MG63 (cell line): ENCODE measurements around the gene AMN. TPM values are rescaled to one million over a fixed set of nuclear protein-coding genes. Genes with fewer than 3 reads are reported as not detected.
A peak's percentile ranks its signal among the peaks of the same experiment; 100 is the strongest.
"Not testable (repeated sequence)": the region's sequence is repeated elsewhere in the genome, so short reads cannot be mapped to it uniquely, and the experiment has no call there.

Experiments used
- DNase-seq: peaks from one replicate; pipeline ENCODE4 v3.0.0-alpha.2; 2020
- H3K27me3 ChIP-seq: fragments of 250-450 bp; sonication (Bioruptor Pico); 2 replicates; pipeline ENCODE4 v1.5.1; 2020; ENCODE audit warnings: mild to moderate bottlenecking, moderate library complexity
- H3K36me3 ChIP-seq: fragments of 250-450 bp; sonication (Bioruptor Pico); 2 replicates; pipeline ENCODE4 v1.5.1; 2020; ENCODE audit warnings: mild to moderate bottlenecking, moderate library complexity
- H3K4me3 ChIP-seq: fragments of 250-450 bp; sonication (Bioruptor Pico); 2 replicates; pipeline ENCODE4 v1.5.1; 2020; ENCODE audit warnings: mild to moderate bottlenecking, moderate library complexity
- H3K9me3 ChIP-seq: fragments of 250-450 bp; sonication (Bioruptor Pico); 2 replicates; pipeline ENCODE4 v1.5.1; 2020; ENCODE audit warnings: mild to moderate bottlenecking, moderate library complexity
- total RNA-seq: library from RNA; depleted of rRNA; stranded (reverse); fragments of >200 nt; shearing (Covaris generic); gene quantifications from 2 replicates; pipeline ENCODE4 v1.2.3, GENCODE V29; 2014; ENCODE audit warnings: low replicate concordance

Gene AMN
- total RNA-seq, 1 experiment from 2014 or later, result 0.43 TPM

DNA sequence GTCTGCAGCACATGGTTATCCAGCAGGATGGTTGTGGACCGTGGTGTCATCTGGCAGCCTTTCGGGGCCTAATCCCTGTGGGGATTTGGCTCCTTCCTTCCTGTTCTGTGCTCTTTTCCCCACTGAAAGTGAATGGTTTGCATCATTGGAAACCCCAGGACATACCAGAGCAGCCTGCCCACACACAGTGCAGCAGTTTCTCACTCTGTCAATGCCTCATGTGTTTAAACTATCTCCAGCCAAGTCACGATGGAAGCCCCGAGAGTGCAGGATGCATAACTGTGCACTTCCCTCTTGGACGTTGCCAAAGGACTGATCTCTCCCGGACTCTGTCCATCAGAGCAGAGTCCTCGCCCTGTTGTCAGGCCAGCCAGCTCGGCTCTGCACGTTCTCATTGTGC is 29.0 kb upstream of the AMN start:
- Histone ChIP-seq H3K9me3 (no peaks in the 10 kb centered on the region), H3K36me3 (no peaks in the 10 kb centered on the region), H3K27me3 (no peaks in the 10 kb centered on the region), H3K4me3 (no peak overlapping the region)
- peak; percentile 51 for DNase-seq

- DNase-seq, H3K4me3 ChIP-seq: not testable (repeated sequence)
Observed at GRCh38 chr14:102896735-102897134, 25.7 kb upstream of the AMN start.

GRCh38 chr14:102897299-102898027 is 25.0 kb upstream of the AMN start:
- no peak overlapping the region for H3K4me3 ChIP-seq
- no peaks in the 10 kb centered on the region for H3K9me3 ChIP-seq
- DNase-seq, result no peak
- H3K36me3 ChIP-seq, result no peaks in the 10 kb centered on the region
- no peaks in the 10 kb centered on the region for H3K27me3 ChIP-seq

More at GRCh38 chr14:102896735-102897134, 25.7 kb upstream of the AMN start:
- H3K9me3 ChIP-seq, H3K36me3 ChIP-seq, H3K27me3 ChIP-seq: not testable (repeated sequence)

DNA sequence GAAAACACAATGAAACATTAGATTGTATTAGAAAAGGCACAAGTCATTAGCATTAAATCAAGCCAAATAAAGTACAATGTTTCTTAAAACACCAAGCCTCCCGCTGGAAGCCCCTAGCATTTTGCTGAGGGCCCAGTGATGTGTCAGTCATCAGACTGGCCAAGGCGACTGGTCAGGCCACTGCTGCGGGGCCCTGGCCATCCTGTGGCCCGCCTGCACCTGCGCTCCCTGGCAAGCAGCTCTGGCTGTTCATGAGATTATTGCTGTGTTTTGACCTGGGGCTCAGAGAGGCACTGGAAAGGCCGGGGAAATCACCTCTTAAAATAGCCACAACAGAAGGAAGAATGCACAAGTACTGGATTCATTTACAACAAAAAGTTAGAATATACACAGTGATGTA is 24.2 kb upstream of the AMN start:
- no peaks in the 10 kb centered on the region for H3K27me3 ChIP-seq
- H3K4me3 ChIP-seq, result no peak overlapping the region
- no peaks in the 10 kb centered on the region for H3K36me3 ChIP-seq
- no peaks in the 10 kb centered on the region for H3K9me3 ChIP-seq
- DNase-seq, result no peak

GRCh38 chr14:102898776-102899515 is 23.5 kb upstream of the AMN start:
- no peak for DNase-seq
- no peak overlapping the region for H3K4me3 ChIP-seq
- no peaks in the 10 kb centered on the region for H3K27me3 ChIP-seq
- no peaks in the 10 kb centered on the region for H3K36me3 ChIP-seq
- H3K9me3 ChIP-seq, result no peaks in the 10 kb centered on the region

- no peak for DNase-seq
Observed at GRCh38 chr14:102899516-102899900, 23.0 kb upstream of the AMN start.

DNA sequence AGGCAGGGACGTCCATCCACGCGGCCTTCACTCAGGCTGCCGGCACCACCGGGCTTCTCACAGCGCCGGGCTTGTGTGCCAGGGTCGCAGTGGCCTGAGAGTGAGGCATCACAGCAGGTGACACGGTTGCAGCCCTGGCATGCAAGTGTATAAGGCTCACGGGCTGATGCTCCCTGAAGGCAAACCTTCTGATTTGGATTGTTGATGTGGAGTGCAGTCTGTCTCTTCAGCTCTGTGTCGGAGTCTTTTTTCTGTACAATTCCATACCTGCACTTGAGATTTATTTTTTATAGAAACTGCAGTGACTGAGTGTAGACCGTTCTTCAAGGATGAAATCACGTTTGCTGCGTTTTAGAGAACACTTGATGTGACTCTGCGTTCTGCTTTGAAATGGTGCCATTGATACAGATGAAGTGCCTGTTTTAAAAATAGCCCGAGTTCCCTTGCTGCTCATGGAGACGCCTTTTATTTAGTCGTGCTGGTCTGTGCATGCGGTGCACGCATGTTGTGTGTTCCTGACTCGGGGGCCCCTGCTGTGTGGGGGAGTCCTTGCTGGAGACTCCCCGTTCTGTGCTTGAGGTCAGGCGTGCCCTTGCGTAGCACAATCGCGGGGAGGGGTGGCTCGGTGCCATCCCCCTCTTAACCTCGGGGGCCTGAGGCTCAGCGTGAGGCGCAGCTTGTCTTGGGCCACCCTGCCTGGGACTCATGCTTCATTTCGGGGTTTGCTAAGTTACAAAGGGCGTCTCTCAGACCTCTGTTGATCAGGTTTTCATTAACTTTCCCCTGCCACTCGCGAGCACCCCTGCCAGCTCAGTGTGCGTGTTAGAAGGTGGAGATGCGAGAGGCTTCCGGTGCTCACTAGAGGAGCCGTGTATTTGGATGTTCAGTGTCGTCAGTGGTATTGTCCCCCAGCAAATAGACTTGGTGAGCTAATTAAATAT is 21.6 kb upstream of the AMN start:
- no peak for DNase-seq
- H3K9me3 ChIP-seq, result no peaks in the 10 kb centered on the region
- H3K4me3 ChIP-seq, result no peak overlapping the region

More at GRCh38 chr14:102899516-102899900, 23.0 kb upstream of the AMN start:
- no peaks in the 10 kb centered on the region for H3K36me3 ChIP-seq
- H3K27me3 ChIP-seq, result no peaks in the 10 kb centered on the region
- no peaks in the 10 kb centered on the region for H3K9me3 ChIP-seq
- no peak overlapping the region for H3K4me3 ChIP-seq

DNA sequence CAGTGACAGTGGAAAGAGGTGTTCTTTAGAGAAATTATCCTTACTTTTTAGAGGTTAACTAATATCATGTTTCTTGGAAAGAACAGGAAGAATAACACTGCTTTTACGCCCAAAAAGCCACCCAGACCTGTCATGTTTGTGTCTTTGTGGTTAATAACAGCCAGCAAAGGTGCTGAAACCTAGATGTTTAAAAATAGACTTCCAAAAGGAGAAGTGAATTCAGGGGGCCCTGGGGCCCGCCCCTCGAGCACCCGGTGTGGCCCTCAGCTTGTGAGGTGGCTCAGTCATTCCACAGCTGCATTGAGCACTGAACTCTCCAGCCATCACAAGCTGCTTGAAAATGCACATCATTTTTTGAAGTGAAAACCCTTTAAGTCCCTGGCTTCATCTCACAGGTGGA is 20.8 kb upstream of the AMN start:
- H3K27me3 ChIP-seq, result no peaks in the 10 kb centered on the region
- H3K9me3 ChIP-seq, result no peaks in the 10 kb centered on the region
- H3K36me3 ChIP-seq, result no peaks in the 10 kb centered on the region; the same call in 1 of the 2 replicates
- DNase-seq, result no peak
- no peak overlapping the region for H3K4me3 ChIP-seq

More for the DNA sequence above, 21.6 kb upstream of the AMN start:
- Histone ChIP-seq H3K36me3 (no peaks in the 10 kb centered on the region; the same call in 1 of the 2 replicates), H3K27me3 (no peaks in the 10 kb centered on the region)

DNA sequence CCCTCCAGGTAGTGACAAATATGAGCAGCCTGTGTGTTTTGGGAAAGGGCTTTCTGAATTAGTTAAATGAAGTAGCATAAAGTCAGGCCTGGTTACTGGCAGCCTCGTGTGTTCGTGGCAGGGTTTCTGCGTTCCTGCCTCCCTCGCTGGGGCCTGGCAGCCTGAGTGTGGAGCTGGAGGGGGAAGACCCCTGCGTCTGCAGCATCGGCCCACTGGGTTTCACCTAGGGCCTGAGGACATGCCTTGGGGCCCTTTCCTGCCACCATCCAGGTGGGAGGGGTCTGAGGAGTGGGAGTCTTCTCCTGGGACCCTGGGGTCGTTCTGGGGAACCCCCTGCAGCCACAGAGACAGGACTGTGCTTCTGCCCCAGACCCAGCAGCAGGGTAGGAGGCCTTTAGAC is 20.4 kb upstream of the AMN start:
- no peak for DNase-seq
- no peak overlapping the region for H3K4me3 ChIP-seq
- no peaks in the 10 kb centered on the region; the same call in 1 of the 2 replicates for H3K36me3 ChIP-seq

GRCh38 chr14:102902523-102903247 is 19.8 kb upstream of the AMN start:
- Histone ChIP-seq H3K27me3 (no peaks in the 10 kb centered on the region), H3K36me3 (no peaks in the 10 kb centered on the region; the same call in 1 of the 2 replicates), H3K4me3 (no peak overlapping the region), H3K9me3 (no peaks in the 10 kb centered on the region)
- DNase-seq, result no peak

More for the DNA sequence above, 20.4 kb upstream of the AMN start:
- no peaks in the 10 kb centered on the region for H3K9me3 ChIP-seq
- H3K27me3 ChIP-seq, result no peaks in the 10 kb centered on the region

- Histone ChIP-seq H3K4me3 (no peak overlapping the region), H3K36me3 (no peaks in the 10 kb centered on the region; the same call in 1 of the 2 replicates), H3K9me3 (no peaks in the 10 kb centered on the region), H3K27me3 (no peaks in the 10 kb centered on the region)
- DNase-seq, result no peak
Observed at GRCh38 chr14:102903248-102903888, 19.1 kb upstream of the AMN start.

- Histone ChIP-seq H3K9me3 (no peaks in the 10 kb centered on the region), H3K27me3 (no peaks in the 10 kb centered on the region)
Observed at GRCh38 chr14:102903889-102904512, 18.5 kb upstream of the AMN start.

DNA sequence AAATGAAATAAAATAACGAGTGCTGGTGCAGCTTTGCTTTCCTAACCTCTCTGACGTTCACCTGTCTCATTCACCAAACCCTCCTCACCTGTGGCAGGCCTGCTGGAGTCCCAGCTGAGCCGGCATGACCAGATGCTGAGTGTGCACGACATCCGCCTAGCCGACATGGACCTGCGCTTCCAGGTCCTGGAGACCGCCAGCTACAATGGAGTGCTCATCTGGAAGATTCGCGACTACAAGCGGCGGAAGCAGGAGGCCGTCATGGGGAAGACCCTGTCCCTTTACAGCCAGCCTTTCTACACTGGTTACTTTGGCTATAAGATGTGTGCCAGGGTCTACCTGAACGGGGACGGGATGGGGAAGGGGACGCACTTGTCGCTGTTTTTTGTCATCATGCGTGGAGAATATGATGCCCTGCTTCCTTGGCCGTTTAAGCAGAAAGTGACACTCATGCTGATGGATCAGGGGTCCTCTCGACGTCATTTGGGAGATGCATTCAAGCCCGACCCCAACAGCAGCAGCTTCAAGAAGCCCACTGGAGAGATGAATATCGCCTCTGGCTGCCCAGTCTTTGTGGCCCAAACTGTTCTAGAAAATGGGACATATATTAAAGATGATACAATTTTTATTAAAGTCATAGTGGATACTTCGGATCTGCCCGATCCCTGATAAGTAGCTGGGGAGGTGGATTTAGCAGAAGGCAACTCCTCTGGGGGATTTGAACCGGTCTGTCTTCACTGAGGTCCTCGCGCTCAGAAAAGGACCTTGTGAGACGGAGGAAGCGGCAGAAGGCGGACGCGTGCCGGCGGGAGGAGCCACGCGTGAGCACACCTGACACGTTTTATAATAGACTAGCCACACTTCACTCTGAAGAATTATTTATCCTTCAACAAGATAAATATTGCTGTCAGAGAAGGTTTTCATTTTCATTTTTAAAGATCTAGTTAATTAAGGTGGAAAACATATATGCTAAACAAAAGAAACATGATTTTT is 17.1 kb upstream of the AMN start:
- Histone ChIP-seq H3K27me3 (no peaks in the 10 kb centered on the region), H3K4me3 (no peak overlapping the region), H3K36me3 (no peaks in the 10 kb centered on the region; the same call in 1 of the 2 replicates), H3K9me3 (no peaks in the 10 kb centered on the region)
- no peak for DNase-seq

More at GRCh38 chr14:102903889-102904512, 18.5 kb upstream of the AMN start:
- Histone ChIP-seq H3K36me3 (no peaks in the 10 kb centered on the region; the same call in 1 of the 2 replicates), H3K4me3 (no peak overlapping the region)
- DNase-seq, result no peak

DNA sequence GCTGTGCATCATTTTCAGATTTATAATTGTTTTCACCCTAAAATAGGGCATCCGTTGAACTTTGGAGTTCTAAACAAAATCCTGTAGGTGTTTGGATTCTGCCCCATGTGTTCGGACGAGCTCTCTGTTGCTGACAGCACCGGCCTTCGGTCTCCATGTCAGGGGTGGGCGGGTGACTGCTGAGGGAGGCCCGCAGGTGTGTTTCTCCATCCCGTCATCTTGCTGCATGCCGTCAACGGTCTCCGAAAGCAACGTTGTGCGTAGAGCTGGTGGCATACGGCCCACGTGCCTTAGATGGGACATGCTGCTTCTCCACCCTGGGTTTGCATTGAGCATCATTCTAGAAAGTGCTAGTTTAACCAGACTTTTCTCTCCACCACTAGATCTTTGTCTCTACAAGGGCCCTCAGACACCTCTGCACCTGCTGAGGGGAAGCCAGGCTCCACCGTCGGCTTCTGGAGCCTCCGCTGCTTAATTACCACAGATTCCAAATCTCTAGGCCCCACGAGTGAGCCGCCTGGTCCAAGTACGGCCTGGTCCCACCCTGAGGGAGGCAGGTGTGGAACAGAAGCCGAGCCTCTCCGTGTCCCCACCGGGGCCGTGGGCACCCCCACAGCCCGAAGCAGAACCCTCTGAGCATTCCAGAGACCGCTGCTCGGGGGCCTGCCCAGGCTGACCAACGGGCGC is 15.7 kb upstream of the AMN start:
- Histone ChIP-seq H3K36me3 (no peaks in the 10 kb centered on the region; the same call in 1 of the 2 replicates), H3K9me3 (no peaks in the 10 kb centered on the region), H3K4me3 (no peak overlapping the region), H3K27me3 (no peaks in the 10 kb centered on the region)
- DNase-seq, result no peak
